GM23338 (cell line): ENCODE results near the gene KRTAP4-6. TPM values are rescaled to one million over a fixed set of nuclear protein-coding genes. Genes with fewer than 3 reads are reported as not detected.

Experiments used
- ATAC-seq: fragments of 200-7000 bp; cut with Tn5 transposase; 3 replicates; pipeline ENCODE4 v1.9.1; 2020
- DNase-seq: peaks from one replicate; pipeline ENCODE4 v3.0.0-alpha.2; 2015; ENCODE audit warnings: low spot score
- H2AFZ ChIP-seq: fragments of 200-600 bp; sonication (generic); 2 replicates; pipeline ENCODE4 v1.8.0; 2016; ENCODE audit warnings: antibody characterized with exemption, mild to moderate bottlenecking, moderate library complexity
- H3F3A ChIP-seq: fragments of 200-600 bp; sonication (generic); replicated peaks from 2 replicates; pipeline ENCODE4 v1.8.0; 2017; ENCODE audit warnings: antibody characterized with exemption, mixed run types, low read depth
- H3K27ac ChIP-seq: fragments of 200-600 bp; sonication (generic); 2 replicates; pipeline ENCODE4 v1.6.1; 2016; ENCODE audit warnings: low read depth
- H3K27me3 ChIP-seq: fragments of 200-600 bp; sonication (generic); 2 replicates; pipeline ENCODE4 v1.8.0; 2016; ENCODE audit warnings: mild to moderate bottlenecking, mixed run types, moderate library complexity; ENCODE audit not compliant: insufficient read depth
- H3K36me3 ChIP-seq: fragments of 200-600 bp; sonication (generic); 2 replicates; pipeline ENCODE4 v1.8.0; 2016; ENCODE audit warnings: mild to moderate bottlenecking; ENCODE audit not compliant: insufficient read depth
- H3K4me1 ChIP-seq: fragments of 200-600 bp; sonication (generic); 2 replicates; pipeline ENCODE4 v1.8.0; 2016; ENCODE audit warnings: mild to moderate bottlenecking, moderate library complexity; ENCODE audit not compliant: insufficient read depth
- H3K4me2 ChIP-seq: fragments of 200-600 bp; sonication (generic); 2 replicates; pipeline ENCODE4 v1.7.1; 2017; ENCODE audit warnings: mixed run types
- H3K4me3 ChIP-seq: fragments of 200-600 bp; sonication (generic); 2 replicates; pipeline ENCODE4 v1.6.1; 2016; ENCODE audit warnings: mixed run types
- H3K79me2 ChIP-seq: fragments of 200-600 bp; sonication (generic); replicated peaks from 2 replicates; pipeline ENCODE4 v1.8.0; 2017; ENCODE audit warnings: mild to moderate bottlenecking; ENCODE audit not compliant: insufficient read depth
- H3K9me2 ChIP-seq: fragments of 200-600 bp; sonication (generic); 2 replicates; pipeline ENCODE4 v1.8.0; 2017; ENCODE audit not compliant: insufficient read depth
- H4K20me1 ChIP-seq: fragments of 200-600 bp; sonication (generic); replicated peaks from 2 replicates; pipeline ENCODE4 v1.8.0; 2017; ENCODE audit warnings: mild to moderate bottlenecking; ENCODE audit not compliant: insufficient read depth
- H3K27ac Mint-ChIP-seq: 2 replicates; pipeline ENCODE4 v1.8.0; 2020; ENCODE audit warnings: inconsistent platforms, mild to moderate bottlenecking, moderate library complexity, mixed read lengths
- H3K27me3 Mint-ChIP-seq: 3 replicates; pipeline ENCODE4 v1.8.0; 2022; ENCODE audit warnings: low read depth, mild to moderate bottlenecking, moderate library complexity, mixed read lengths, inconsistent platforms; ENCODE audit not compliant: insufficient read depth, poor library complexity
- H3K36me3 Mint-ChIP-seq: 3 replicates; pipeline ENCODE4 v1.8.0; 2021; ENCODE audit warnings: low read depth, mild to moderate bottlenecking, inconsistent platforms, moderate library complexity, mixed read lengths
- H3K4me1 Mint-ChIP-seq: 3 replicates; pipeline ENCODE4 v1.8.0; 2020; ENCODE audit warnings: mild to moderate bottlenecking, inconsistent platforms, mixed read lengths
- H3K4me3 Mint-ChIP-seq: 3 replicates; pipeline ENCODE4 v1.8.0; 2021; ENCODE audit warnings: moderate library complexity, mild to moderate bottlenecking, inconsistent platforms, mixed read lengths
- H3K9me3 Mint-ChIP-seq: 3 replicates; pipeline ENCODE4 v1.8.0; 2020; ENCODE audit warnings: moderate library complexity, mild to moderate bottlenecking, inconsistent platforms, mixed read lengths
- CREB1 ChIP-seq: fragments of 250-450 bp; sonication (Bioruptor Pico); IDR thresholded peaks from 2 replicates; pipeline ENCODE4 v1.5.0; 2020; ENCODE audit warnings: low read depth, mild to moderate bottlenecking, moderate library complexity
- EZH2phosphoT487 ChIP-seq: fragments of 200-600 bp; sonication (generic); IDR thresholded peaks from one replicate; pipeline ENCODE4 v1.8.1; 2018; ENCODE audit warnings: antibody characterized with exemption; ENCODE audit not compliant: unreplicated experiment
- JUNB ChIP-seq: IDR thresholded peaks from one replicate; pipeline ENCODE4 v1.6.1; 2016; ENCODE audit warnings: antibody characterized with exemption; ENCODE audit not compliant: unreplicated experiment
- NANOG ChIP-seq: IDR thresholded peaks from 2 replicates; pipeline ENCODE4 v1.6.1; 2016; ENCODE audit warnings: antibody characterized with exemption, borderline replicate concordance
- POLR2AphosphoS5 ChIP-seq: IDR thresholded peaks from 2 replicates; pipeline ENCODE4 v1.6.1; 2016; ENCODE audit warnings: antibody characterized with exemption, low read depth
- STAT1 ChIP-seq: IDR thresholded peaks from one replicate; pipeline ENCODE4 v1.6.1; 2016; ENCODE audit warnings: antibody characterized with exemption; ENCODE audit not compliant: unreplicated experiment
- ZNF114 ChIP-seq: fragments of 250-450 bp; sonication (Bioruptor Pico); IDR thresholded peaks from 2 replicates; pipeline ENCODE4 v1.5.0; 2020; ENCODE audit warnings: mild to moderate bottlenecking, moderate library complexity
- ZNF331 ChIP-seq: fragments of 250-450 bp; sonication (Bioruptor Pico); IDR thresholded peaks from 2 replicates; pipeline ENCODE4 v1.5.0; 2020; ENCODE audit warnings: low read depth, mild to moderate bottlenecking, moderate library complexity
- polyA plus RNA-seq: library from polyadenylated mRNA; unstranded; fragments of >200 nt; fragmentation: Nextera tagmentation; extraction: Ambion mirVana; gene quantifications from 2 replicates; pipeline ENCODE4 v1.2.1, GENCODE V29; 2016
- total RNA-seq: library from RNA; depleted of rRNA; stranded (reverse); fragments of >200 nt; shearing (Covaris generic); gene quantifications from 2 replicates; pipeline ENCODE4 v1.2.3, GENCODE V29; 2014
- TF ChIP-seq, protein P1 (sequence below): IDR thresholded peaks from 2 replicates; pipeline ENCODE4 v1.6.1; 2016; ENCODE audit warnings: antibody characterized with exemption
- TF ChIP-seq, protein P2 (sequence below), 2 experiments: fragments of 200-600 bp in 1 of 2; sonication (generic) in 1 of 2; conservative IDR thresholded peaks; 2 replicates each; pipeline versions ENCODE4 v1.5.1 to v1.6.1; 2016 to 2017; ENCODE audit warnings: antibody characterized with exemption in 2 of 2, low read depth in 2 of 2, mild to moderate bottlenecking in 2 of 2, moderate library complexity in 1 of 2
- TF ChIP-seq, protein P3 (sequence below): IDR thresholded peaks from one replicate; pipeline ENCODE4 v1.6.1; 2018; ENCODE audit warnings: antibody characterized with exemption; ENCODE audit not compliant: unreplicated experiment

The KRTAP4-6 gene
- total and polyA plus RNA-seq, 2 experiments from 2014 or later: not detected

DNA sequence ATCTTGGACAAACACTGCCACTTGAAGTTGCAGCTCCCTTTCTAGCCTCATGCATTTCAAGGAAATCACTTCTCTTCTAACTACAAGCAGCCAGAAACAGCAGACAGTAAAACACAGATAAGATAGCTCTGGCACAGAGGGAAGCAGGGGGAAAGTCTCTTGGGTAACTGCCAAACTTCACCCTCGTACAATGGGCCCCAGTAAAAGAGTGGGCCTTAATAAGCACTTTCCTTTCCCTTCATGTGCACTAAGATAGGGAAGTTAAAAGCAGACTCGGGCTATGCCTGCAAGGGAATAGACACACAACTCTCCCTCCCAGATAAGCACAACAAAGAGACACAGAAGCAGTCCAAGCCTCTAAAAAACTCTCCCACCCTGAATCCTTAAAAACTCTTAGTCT is 13.5 kb upstream of the KRTAP4-6 start:
- H3K36me3 ChIP-seq: no peaks in the 10 kb centered on the region
- no peak overlapping the region for H2AFZ ChIP-seq
- ATAC-seq (no peak), DNase-seq (no peak)
- no peak overlapping the region; the same call in 1 of the 2 replicates for H3K27ac Mint-ChIP-seq
- H3K79me2 ChIP-seq: no peaks in the 10 kb centered on the region
- no peaks in the 10 kb centered on the region for H3K4me1 ChIP-seq
- no peaks in the 10 kb centered on the region for H3K9me3 Mint-ChIP-seq
- H3K4me3 Mint-ChIP-seq: no peak overlapping the region
- no peak overlapping the region for H3K4me3 ChIP-seq
- no peaks in the 10 kb centered on the region for H4K20me1 ChIP-seq
- H3K36me3 Mint-ChIP-seq: no peaks in the 10 kb centered on the region
- no peak for TF ChIP-seq ZNF114 (CRISPR knock-in tag)
- TF ChIP-seq, protein P1, sequence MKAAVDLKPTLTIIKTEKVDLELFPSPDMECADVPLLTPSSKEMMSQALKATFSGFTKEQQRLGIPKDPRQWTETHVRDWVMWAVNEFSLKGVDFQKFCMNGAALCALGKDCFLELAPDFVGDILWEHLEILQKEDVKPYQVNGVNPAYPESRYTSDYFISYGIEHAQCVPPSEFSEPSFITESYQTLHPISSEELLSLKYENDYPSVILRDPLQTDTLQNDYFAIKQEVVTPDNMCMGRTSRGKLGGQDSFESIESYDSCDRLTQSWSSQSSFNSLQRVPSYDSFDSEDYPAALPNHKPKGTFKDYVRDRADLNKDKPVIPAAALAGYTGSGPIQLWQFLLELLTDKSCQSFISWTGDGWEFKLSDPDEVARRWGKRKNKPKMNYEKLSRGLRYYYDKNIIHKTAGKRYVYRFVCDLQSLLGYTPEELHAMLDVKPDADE: no peak
- TF ChIP-seq ZNF331 (CRISPR knock-in tag): no peak
- TF ChIP-seq, protein P2, sequence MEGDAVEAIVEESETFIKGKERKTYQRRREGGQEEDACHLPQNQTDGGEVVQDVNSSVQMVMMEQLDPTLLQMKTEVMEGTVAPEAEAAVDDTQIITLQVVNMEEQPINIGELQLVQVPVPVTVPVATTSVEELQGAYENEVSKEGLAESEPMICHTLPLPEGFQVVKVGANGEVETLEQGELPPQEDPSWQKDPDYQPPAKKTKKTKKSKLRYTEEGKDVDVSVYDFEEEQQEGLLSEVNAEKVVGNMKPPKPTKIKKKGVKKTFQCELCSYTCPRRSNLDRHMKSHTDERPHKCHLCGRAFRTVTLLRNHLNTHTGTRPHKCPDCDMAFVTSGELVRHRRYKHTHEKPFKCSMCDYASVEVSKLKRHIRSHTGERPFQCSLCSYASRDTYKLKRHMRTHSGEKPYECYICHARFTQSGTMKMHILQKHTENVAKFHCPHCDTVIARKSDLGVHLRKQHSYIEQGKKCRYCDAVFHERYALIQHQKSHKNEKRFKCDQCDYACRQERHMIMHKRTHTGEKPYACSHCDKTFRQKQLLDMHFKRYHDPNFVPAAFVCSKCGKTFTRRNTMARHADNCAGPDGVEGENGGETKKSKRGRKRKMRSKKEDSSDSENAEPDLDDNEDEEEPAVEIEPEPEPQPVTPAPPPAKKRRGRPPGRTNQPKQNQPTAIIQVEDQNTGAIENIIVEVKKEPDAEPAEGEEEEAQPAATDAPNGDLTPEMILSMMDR (conservative IDR thresholded peaks at IDR 0.05; ENCODE audit: low read depth in 2 of 2): no peak
- TF ChIP-seq CREB1 (CRISPR knock-in tag): no peak
- TF ChIP-seq, protein P3, sequence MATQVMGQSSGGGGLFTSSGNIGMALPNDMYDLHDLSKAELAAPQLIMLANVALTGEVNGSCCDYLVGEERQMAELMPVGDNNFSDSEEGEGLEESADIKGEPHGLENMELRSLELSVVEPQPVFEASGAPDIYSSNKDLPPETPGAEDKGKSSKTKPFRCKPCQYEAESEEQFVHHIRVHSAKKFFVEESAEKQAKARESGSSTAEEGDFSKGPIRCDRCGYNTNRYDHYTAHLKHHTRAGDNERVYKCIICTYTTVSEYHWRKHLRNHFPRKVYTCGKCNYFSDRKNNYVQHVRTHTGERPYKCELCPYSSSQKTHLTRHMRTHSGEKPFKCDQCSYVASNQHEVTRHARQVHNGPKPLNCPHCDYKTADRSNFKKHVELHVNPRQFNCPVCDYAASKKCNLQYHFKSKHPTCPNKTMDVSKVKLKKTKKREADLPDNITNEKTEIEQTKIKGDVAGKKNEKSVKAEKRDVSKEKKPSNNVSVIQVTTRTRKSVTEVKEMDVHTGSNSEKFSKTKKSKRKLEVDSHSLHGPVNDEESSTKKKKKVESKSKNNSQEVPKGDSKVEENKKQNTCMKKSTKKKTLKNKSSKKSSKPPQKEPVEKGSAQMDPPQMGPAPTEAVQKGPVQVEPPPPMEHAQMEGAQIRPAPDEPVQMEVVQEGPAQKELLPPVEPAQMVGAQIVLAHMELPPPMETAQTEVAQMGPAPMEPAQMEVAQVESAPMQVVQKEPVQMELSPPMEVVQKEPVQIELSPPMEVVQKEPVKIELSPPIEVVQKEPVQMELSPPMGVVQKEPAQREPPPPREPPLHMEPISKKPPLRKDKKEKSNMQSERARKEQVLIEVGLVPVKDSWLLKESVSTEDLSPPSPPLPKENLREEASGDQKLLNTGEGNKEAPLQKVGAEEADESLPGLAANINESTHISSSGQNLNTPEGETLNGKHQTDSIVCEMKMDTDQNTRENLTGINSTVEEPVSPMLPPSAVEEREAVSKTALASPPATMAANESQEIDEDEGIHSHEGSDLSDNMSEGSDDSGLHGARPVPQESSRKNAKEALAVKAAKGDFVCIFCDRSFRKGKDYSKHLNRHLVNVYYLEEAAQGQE: no peak
- no peak for TF ChIP-seq NANOG
- H3K27me3 ChIP-seq: no peaks in the 10 kb centered on the region
- no peak overlapping the region for H3K4me2 ChIP-seq
- no peak overlapping the region for H3K27ac ChIP-seq
- H3F3A ChIP-seq: no peaks in the 10 kb centered on the region
- H3K27me3 Mint-ChIP-seq: peaks cover 7% of the 10 kb centered on the region
- H3K4me1 Mint-ChIP-seq: peaks cover 3% of the 10 kb centered on the region; the same call in 2 of the 3 replicates
- no peaks in the 10 kb centered on the region for H3K9me2 ChIP-seq

DNA sequence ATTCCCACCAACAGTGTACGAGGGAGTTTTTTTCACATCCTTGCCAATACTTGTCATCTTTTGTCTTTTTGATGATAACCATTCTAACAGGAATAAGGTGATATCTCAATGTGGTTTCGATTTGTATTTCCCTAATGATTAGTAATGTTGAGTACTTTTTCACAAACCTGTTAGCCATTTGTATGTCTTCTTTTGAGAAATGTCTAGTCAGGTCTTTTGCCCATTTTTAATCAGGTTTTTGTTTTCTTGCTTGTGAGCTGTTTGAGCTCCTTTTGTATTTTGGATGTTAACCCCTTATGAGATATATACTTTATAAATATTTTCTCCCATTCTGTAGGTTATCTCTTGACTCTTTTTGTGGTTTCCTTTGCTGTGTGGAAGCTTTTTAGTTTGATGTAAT is 11.2 kb upstream of the KRTAP4-6 start:
- H3K4me1 ChIP-seq: 0 out of 2 replicates have a peak, but pooled peaks cover 3% of the 10 kb centered on the region
- H2AFZ ChIP-seq: no peak overlapping the region
- H3K4me3 ChIP-seq: no peak overlapping the region
- no peaks in the 10 kb centered on the region for H3K36me3 Mint-ChIP-seq
- no peaks in the 10 kb centered on the region for H4K20me1 ChIP-seq
- ATAC-seq (no peak), DNase-seq (no peak)
- no peak overlapping the region for H3K27ac Mint-ChIP-seq
- no peaks in the 10 kb centered on the region for H3K79me2 ChIP-seq
- no peaks in the 10 kb centered on the region for H3K27me3 ChIP-seq
- H3K36me3 ChIP-seq: no peaks in the 10 kb centered on the region
- no peak overlapping the region for H3K4me2 ChIP-seq
- no peaks in the 10 kb centered on the region for H3F3A ChIP-seq
- H3K4me3 Mint-ChIP-seq: no peak overlapping the region
- no peaks in the 10 kb centered on the region for H3K9me3 Mint-ChIP-seq
- no peaks in the 10 kb centered on the region for H3K9me2 ChIP-seq
- peaks cover 3% of the 10 kb centered on the region; the same call in 2 of the 3 replicates for H3K4me1 Mint-ChIP-seq
- H3K27me3 Mint-ChIP-seq: peaks cover 5% of the 10 kb centered on the region
- H3K27ac ChIP-seq: no peak overlapping the region
- TF ChIP-seq EZH2phosphoT487 (no peak), JUNB (no peak), POLR2AphosphoS5 (no peak), ZNF114 (CRISPR knock-in tag) (no peak), STAT1 (no peak), NANOG (no peak), CREB1 (CRISPR knock-in tag) (no peak), ZNF331 (CRISPR knock-in tag) (no peak)
- TF ChIP-seq, protein P3: no peak
